Endothelial cell (in vitro differentiated cells): ENCODE data around the gene PLA2R1. TPM values are rescaled to one million over a fixed set of nuclear protein-coding genes. Genes with fewer than 3 reads are reported as not detected.

Experiments
- DNase-seq: peaks from one replicate; pipeline ENCODE4 v3.0.0; 2021; ENCODE audit warnings: low spot score
- H3K27ac Mint-ChIP-seq: one replicate; pipeline ENCODE4 v1.8.0; 2021; ENCODE audit warnings: mixed read lengths, inconsistent platforms; ENCODE audit not compliant: unreplicated experiment
- H3K27me3 Mint-ChIP-seq: one replicate; pipeline ENCODE4 v1.8.0; 2021; ENCODE audit warnings: mild to moderate bottlenecking, moderate library complexity, mixed read lengths, inconsistent platforms; ENCODE audit not compliant: unreplicated experiment
- H3K36me3 Mint-ChIP-seq: one replicate; pipeline ENCODE4 v1.8.0; 2021; ENCODE audit warnings: mild to moderate bottlenecking, low read depth, mixed read lengths, inconsistent platforms; ENCODE audit not compliant: unreplicated experiment
- H3K4me1 Mint-ChIP-seq: one replicate; pipeline ENCODE4 v1.8.0; 2021; ENCODE audit warnings: mild to moderate bottlenecking, mixed read lengths, inconsistent platforms; ENCODE audit not compliant: unreplicated experiment
- H3K4me3 Mint-ChIP-seq: one replicate; pipeline ENCODE4 v1.8.0; 2021; ENCODE audit warnings: mild to moderate bottlenecking, mixed read lengths, inconsistent platforms; ENCODE audit not compliant: unreplicated experiment
- H3K9me3 Mint-ChIP-seq: one replicate; pipeline ENCODE4 v1.8.0; 2021; ENCODE audit warnings: mixed read lengths, inconsistent platforms; ENCODE audit not compliant: unreplicated experiment
- total RNA-seq: library from RNA; stranded (reverse); fragmentation: NEBNext Ultra II Directional; extraction: Animal tissue kit (Norgen Biotek cat#: 25700); gene quantifications from one replicate; pipeline ENCODE4 v1.2.1, GENCODE V29; 2021; ENCODE audit not compliant: unreplicated experiment
- TF ChIP-seq, protein P1 (sequence below): fragments of 200-600 bp; sonication (generic); IDR thresholded peaks from one replicate; pipeline ENCODE4 v1.5.0; 2021; ENCODE audit warnings: antibody characterized with exemption; ENCODE audit not compliant: unreplicated experiment

PLA2R1 gene
- total RNA-seq, 1 donor from 2014 or later: 1.1 TPM

DNA sequence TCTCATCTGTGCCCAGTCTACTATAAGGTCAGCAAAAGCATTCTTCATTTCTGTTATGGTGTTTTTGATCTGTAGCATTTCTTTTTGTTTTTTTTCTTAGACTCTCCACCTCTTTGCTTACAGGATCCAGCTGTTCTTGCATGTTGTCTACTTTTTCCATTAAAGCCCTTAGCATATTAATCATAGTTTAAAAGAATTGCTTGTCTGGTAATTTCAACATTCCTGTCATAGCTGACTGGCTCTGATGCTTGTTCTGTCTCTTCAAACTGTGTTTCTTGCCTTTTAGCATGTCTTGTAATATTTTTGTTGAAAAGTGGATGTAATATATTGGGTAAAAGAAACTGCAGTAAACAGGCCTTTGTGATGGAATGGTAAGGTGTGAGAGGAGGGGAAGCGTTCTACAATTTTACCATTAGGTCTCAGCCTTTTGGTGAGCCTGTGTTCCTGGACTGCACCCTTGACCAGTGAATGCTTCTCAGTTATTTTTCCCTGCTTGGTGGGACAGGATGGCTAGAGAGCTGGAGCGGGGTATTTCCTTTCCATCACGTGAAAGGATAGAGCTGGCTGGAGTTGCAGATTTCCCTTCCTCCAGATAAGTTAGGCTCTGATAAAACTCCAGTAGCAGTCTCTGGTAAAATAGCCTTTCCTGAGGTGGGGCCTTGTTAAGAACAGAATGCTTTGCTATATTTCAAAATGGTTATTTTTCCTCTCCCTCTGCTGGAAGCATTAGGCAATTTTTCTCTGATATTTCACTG, 65.4 kb downstream of the PLA2R1 start:
- peaks cover 15% of the 10 kb centered on the region for H3K4me1 Mint-ChIP-seq
- H3K27ac Mint-ChIP-seq: peak overlapping the region; percentile 9
- TF ChIP-seq, protein P1, sequence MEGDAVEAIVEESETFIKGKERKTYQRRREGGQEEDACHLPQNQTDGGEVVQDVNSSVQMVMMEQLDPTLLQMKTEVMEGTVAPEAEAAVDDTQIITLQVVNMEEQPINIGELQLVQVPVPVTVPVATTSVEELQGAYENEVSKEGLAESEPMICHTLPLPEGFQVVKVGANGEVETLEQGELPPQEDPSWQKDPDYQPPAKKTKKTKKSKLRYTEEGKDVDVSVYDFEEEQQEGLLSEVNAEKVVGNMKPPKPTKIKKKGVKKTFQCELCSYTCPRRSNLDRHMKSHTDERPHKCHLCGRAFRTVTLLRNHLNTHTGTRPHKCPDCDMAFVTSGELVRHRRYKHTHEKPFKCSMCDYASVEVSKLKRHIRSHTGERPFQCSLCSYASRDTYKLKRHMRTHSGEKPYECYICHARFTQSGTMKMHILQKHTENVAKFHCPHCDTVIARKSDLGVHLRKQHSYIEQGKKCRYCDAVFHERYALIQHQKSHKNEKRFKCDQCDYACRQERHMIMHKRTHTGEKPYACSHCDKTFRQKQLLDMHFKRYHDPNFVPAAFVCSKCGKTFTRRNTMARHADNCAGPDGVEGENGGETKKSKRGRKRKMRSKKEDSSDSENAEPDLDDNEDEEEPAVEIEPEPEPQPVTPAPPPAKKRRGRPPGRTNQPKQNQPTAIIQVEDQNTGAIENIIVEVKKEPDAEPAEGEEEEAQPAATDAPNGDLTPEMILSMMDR: no peak
- no peaks in the 10 kb centered on the region for H3K36me3 Mint-ChIP-seq
- no peak overlapping the region for H3K4me3 Mint-ChIP-seq
- no peaks in the 10 kb centered on the region for H3K27me3 Mint-ChIP-seq
- no peaks in the 10 kb centered on the region for H3K9me3 Mint-ChIP-seq
- peak; percentile 6 for DNase-seq

DNA sequence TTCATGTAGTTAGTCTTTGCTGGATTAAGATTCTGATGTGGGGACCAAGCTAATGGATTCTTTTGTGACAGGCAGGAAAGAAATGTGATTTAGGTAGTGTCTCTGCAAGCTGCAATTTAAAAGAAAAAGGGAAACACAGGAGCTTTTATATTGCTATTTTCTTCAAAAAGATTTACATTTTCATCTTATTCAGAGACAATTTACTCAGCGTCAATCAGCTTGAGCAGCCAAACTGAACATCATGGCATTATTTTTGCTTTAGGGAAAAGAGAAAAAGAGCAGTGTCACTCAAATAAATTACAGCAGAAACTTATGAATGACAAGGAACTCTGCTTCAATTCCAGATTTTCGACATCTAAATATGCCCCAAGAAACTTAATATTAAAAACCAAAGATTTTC, 67.4 kb downstream of the PLA2R1 start:
- H3K4me1 Mint-ChIP-seq: peaks cover 15% of the 10 kb centered on the region
- TF ChIP-seq, protein P1: no peak
- H3K4me3 Mint-ChIP-seq: no peak overlapping the region
- DNase-seq: no peak
- H3K27ac Mint-ChIP-seq: no peak overlapping the region
- H3K36me3 Mint-ChIP-seq: no peaks in the 10 kb centered on the region
- no peaks in the 10 kb centered on the region for H3K27me3 Mint-ChIP-seq
- H3K9me3 Mint-ChIP-seq: no peaks in the 10 kb centered on the region

DNA sequence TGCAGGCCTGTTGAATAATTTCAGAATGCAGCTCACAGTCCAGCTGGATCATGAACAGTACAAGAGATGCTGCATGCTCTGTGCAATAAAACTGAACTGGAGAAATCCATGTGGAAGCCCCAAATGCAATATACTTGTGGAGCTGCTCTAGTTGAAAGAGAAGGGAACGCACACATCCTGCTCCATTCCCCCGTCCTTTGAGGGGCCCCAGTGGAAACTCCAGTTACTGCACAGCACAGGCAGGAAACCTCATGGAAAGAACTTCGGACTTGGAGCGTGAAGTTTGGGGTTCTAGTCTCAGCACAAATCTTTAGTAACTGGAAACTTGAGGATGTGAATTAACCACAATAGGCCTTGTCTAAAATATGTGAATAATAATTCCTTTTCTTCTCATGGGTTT, 73.2 kb downstream of the PLA2R1 start:
- DNase-seq: no peak
- H3K9me3 Mint-ChIP-seq: no peaks in the 10 kb centered on the region
- H3K4me3 Mint-ChIP-seq: no peak overlapping the region
- H3K27me3 Mint-ChIP-seq: peaks cover 3% of the 10 kb centered on the region
- H3K4me1 Mint-ChIP-seq: no peaks in the 10 kb centered on the region
- no peaks in the 10 kb centered on the region for H3K36me3 Mint-ChIP-seq
- no peak overlapping the region for H3K27ac Mint-ChIP-seq
- TF ChIP-seq, protein P1: no peak

DNA sequence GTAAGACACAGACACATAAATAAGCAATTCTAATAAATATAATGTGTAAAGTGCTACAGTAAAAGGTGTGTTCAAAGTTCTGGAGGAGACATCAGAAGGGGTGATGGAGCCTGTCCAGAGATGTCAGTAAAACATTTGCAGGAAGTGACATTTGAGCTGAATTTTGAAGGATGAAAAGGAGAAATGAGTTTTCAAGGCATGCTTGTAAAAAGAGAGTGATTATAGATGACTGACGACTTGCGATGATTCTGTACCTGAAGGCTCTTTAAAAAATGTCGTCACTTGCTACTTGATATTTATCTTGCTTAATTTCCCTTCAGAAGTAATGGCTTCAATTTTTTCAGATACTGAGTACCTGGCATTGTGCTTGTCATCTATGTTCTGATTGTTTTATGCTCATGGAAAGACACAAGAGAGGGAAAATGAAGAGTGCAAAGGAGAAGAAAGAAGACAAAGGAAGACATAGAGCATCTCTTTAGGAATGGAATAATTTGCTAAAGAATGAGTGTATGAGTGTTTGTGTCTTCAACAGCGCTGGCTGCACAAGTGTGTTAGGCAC, 73.9 kb downstream of the PLA2R1 start:
- Mint-ChIP-seq H3K36me3 (no peaks in the 10 kb centered on the region), H3K9me3 (no peaks in the 10 kb centered on the region), H3K4me1 (no peaks in the 10 kb centered on the region), H3K27ac (no peak overlapping the region), H3K4me3 (no peak overlapping the region), H3K27me3 (peaks cover 3% of the 10 kb centered on the region)
- TF ChIP-seq, protein P1: no peak
- DNase-seq: no peak

DNA sequence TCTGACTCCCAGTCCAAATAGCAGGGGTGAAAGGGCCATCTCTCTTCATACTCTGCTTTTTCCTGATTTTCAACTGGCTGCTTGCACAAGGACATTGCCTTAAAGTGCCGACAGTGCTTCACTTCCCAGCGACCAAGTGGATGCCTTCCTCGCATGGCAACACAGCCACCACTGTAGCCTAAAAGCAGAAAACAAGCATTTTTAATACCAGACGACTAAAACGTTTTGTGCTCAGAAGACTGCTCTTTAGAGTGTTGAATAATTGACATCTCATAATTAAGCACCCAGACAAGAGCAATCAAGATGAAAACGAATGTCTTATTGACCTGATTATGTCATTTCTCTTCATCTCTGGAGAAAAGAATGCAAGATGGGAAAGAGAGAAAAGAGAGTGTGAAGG, 75.2 kb downstream of the PLA2R1 start:
- TF ChIP-seq, protein P1: no peak
- Mint-ChIP-seq H3K9me3 (no peaks in the 10 kb centered on the region), H3K36me3 (no peaks in the 10 kb centered on the region), H3K4me3 (no peak overlapping the region), H3K4me1 (peaks cover 5% of the 10 kb centered on the region), H3K27ac (no peak overlapping the region), H3K27me3 (peaks cover 3% of the 10 kb centered on the region)
- no peak for DNase-seq
